Measurements from ENCODE around the gene HNRNPF. TPM values are rescaled to one million over a fixed set of nuclear protein-coding genes. Genes with fewer than 3 reads are reported as not detected.
A peak's percentile ranks its signal among the peaks of the same experiment; 100 is the strongest.
"Not testable (repeated sequence)": the region's sequence is repeated elsewhere in the genome, so short reads cannot be mapped to it uniquely, and the experiment has no call there.

Gene HNRNPF
- total RNA-seq, 6 donors from 2014 or later, result 80.7 to 225 (median 177) TPM

- H3K4me1 ChIP-seq, result peaks cover 41 to 88% (median 57%) of the 10 kb centered on the region in 4 donors
- 86 to 87% methylated on average over 6 of the region's 6 CpGs for WGBS, 2 donors
- H3K36me3 ChIP-seq, result peaks cover 20 to 55% (median 48%) of the 10 kb centered on the region in 4 donors
- TF ChIP-seq POLR2AphosphoS5 (IDR thresholded peaks at IDR 0.05), result no peak
- TF ChIP-seq POLR2A (IDR thresholded peaks at IDR 0.05), result no peak
- TF ChIP-seq CTCF (IDR thresholded peaks at IDR 0.05), result no peak
- TF ChIP-seq EP300 (IDR thresholded peaks at IDR 0.05), result no peak
- H3K4me3 ChIP-seq, result peak overlapping the region in 1 of 4 donors; percentile 87
- H3K9me3 ChIP-seq, result no peaks in the 10 kb centered on the region
- H3K27ac ChIP-seq, result peak overlapping the region; percentile 55 to 100 (median 98)
- H3K27me3 ChIP-seq, result no peaks in the 10 kb centered on the region
- DNase-seq (no peak), ATAC-seq (ENCODE audit: low FRiP score in 2 of 2) (no peak)
Measured at GRCh38 chr10:43394868-43395267, 14.1 kb downstream of the HNRNPF start.

GRCh38 chr10:43393606-43394360 lies 15.2 kb downstream of the HNRNPF start:
- peaks cover 29 to 60% (median 58%) of the 10 kb centered on the region in 4 donors for H3K36me3 ChIP-seq
- H3K27me3 ChIP-seq, result no peaks in the 10 kb centered on the region
- DNase-seq, result no peak
- no peak for TF ChIP-seq EP300 (IDR thresholded peaks at IDR 0.05)
- no peak for TF ChIP-seq POLR2AphosphoS5 (IDR thresholded peaks at IDR 0.05)
- TF ChIP-seq POLR2A (IDR thresholded peaks at IDR 0.05), result no peak
- no peak for TF ChIP-seq CTCF (IDR thresholded peaks at IDR 0.05)
- 78 to 86% methylated on average over 3 of the region's 3 CpGs for WGBS, 2 donors
- no peak for ATAC-seq (ENCODE audit: low FRiP score in 2 of 2)
- H3K27ac ChIP-seq, result peak overlapping the region; percentile 28 to 100 (median 54)
- peaks cover 32 to 78% (median 51%) of the 10 kb centered on the region in 4 donors for H3K4me1 ChIP-seq
- H3K4me3 ChIP-seq, result no peak overlapping the region
- no peaks in the 10 kb centered on the region for H3K9me3 ChIP-seq

GRCh38 chr10:43393186-43393585 lies 15.8 kb downstream of the HNRNPF start:
- Histone ChIP-seq H3K27ac (peak overlapping the region in 1 of 4 donors; percentile 100), H3K36me3 (peaks cover 35 to 66% (median 63%) of the 10 kb centered on the region in 4 donors), H3K4me1 (peaks cover 26 to 72% (median 45%) of the 10 kb centered on the region in 4 donors)
- not testable (repeated sequence) for H3K9me3 ChIP-seq; H3K27me3 ChIP-seq; H3K4me3 ChIP-seq; DNase-seq; ATAC-seq (ENCODE audit: low FRiP score in 2 of 2)
- WGBS, 2 donors, result 93 to 96% methylated on average over 11 of the region's 11 CpGs

GRCh38 chr10:43392748-43393147 lies 16.2 kb downstream of the HNRNPF start:
- H3K27me3 ChIP-seq, result no peaks in the 10 kb centered on the region
- no peak for ATAC-seq (ENCODE audit: low FRiP score in 2 of 2)
- H3K9me3 ChIP-seq, result no peaks in the 10 kb centered on the region
- H3K36me3 ChIP-seq, result peaks cover 38 to 71% (median 68%) of the 10 kb centered on the region in 4 donors
- no peak for TF ChIP-seq EP300 (IDR thresholded peaks at IDR 0.05)
- TF ChIP-seq CTCF (IDR thresholded peaks at IDR 0.05), result no peak
- no peak for TF ChIP-seq POLR2AphosphoS5 (IDR thresholded peaks at IDR 0.05)
- no peak for TF ChIP-seq POLR2A (IDR thresholded peaks at IDR 0.05)
- 91 to 93% methylated on average over 3 of the region's 3 CpGs for WGBS, 2 donors
- no peak overlapping the region for H3K4me3 ChIP-seq
- no peak for DNase-seq
- peaks cover 22 to 68% (median 40%) of the 10 kb centered on the region in 4 donors for H3K4me1 ChIP-seq
- peak overlapping the region in 1 of 4 donors; percentile 18 for H3K27ac ChIP-seq

- Histone ChIP-seq H3K9me3 (no peaks in the 10 kb centered on the region), H3K4me3 (no peak overlapping the region), H3K36me3 (peaks cover 51 to 83% (median 80%) of the 10 kb centered on the region in 4 donors), H3K4me1 (peaks cover 20 to 65% (median 35%) of the 10 kb centered on the region in 4 donors), H3K27ac (no peak overlapping the region), H3K27me3 (no peaks in the 10 kb centered on the region)
- 93 to 94% methylated on average over 6 of the region's 6 CpGs for WGBS, 2 donors
- ATAC-seq (ENCODE audit: low FRiP score in 2 of 2), result no peak
- TF ChIP-seq POLR2A (IDR thresholded peaks at IDR 0.05), result no peak
- TF ChIP-seq POLR2AphosphoS5 (IDR thresholded peaks at IDR 0.05), result no peak
- TF ChIP-seq CTCF (IDR thresholded peaks at IDR 0.05), result no peak
- TF ChIP-seq EP300 (IDR thresholded peaks at IDR 0.05), result no peak
- no peak for DNase-seq
Measured at GRCh38 chr10:43391496-43391895, 17.5 kb downstream of the HNRNPF start.
